GM18868 (cell line): ENCODE measurements around the gene MYO10.
"Not testable (repeated sequence)": the region's sequence is repeated elsewhere in the genome, so short reads cannot be mapped to it uniquely, and the experiment has no call there.

Experiments used
- ATAC-seq: cut with Tn5 transposase; IDR thresholded peaks from one replicate; pipeline ENCODE4 v1.9.1; 2021; ENCODE audit warnings: mild to moderate bottlenecking, moderate library complexity; ENCODE audit not compliant: unreplicated experiment

Gene MYO10

DNA sequence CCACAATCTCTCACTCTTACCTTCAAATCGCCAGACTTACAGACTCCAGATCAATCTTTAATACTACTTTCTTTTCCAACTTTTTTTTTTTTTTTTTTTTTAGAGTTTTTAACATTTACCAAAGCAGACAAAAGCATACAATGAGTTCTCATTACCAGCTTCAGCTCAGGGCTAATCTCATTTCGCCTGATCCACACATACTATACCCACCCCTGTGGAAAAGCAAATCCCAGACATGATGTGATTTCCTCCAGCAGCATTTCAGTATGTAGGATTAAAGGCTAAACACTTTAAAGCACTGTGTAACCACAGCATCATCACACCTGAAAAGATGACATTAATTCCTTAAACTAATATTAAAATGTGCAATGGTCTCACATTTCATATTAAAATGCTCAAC, 180.4 kb downstream of the MYO10 start:
- no peak for ATAC-seq

DNA sequence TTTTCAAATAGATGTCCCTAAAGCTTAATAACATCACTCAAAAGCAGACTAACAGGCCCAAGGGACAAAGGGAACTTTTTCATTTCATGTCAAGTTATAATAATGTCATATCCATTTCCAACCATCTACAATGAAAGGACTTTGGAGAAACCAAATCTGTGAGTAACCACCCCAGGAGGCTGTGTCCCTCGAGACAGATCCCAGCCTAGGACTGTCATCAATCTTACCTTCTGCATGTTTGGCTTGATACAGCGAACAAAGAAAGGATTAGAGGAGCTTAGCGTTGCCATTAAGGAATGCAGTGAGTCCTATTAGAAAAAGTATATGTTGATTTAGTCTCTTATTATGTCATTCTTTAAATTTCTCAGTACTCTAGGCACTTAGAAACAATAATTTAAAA, 181.5 kb downstream of the MYO10 start:
- no peak for ATAC-seq

DNA sequence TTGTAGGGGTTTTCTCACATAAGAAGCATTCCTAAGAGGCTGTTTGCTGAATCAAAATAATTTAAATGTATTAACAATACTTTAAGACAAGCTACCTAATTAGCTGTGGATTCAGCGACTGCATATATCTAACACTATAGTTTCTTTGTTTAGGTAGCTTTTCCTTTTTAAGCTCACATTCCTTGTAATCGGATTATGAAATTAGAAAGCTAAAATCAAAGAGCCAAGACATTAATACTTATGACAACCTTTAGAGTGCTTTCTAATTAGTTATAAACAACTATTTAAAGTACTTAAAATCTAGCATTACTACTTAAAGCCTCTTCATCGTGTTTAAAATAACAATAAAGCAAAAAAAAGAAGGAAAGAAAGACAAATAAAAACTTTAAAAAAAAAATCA, 182.0 kb downstream of the MYO10 start:
- no peak for ATAC-seq

DNA sequence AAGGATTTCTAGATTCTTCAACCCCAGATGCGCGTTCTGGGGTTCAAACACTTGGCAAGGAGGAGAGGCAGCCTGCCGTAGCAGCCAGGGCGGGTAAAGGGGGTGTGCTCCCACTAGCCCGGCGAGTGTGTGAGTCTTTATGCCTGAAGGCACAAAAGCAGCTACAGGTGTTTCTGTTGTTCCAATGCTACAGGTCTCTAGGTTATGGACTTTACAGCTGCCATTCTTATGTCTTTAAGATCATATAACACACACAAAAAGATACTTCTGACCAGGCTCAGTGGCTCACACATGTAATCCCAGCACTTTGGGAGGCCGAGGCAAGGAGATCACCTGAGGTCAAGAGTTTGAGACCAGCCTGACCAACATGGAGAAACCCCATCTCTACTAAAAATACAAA, 185.6 kb downstream of the MYO10 start:
- ATAC-seq: no peak

DNA sequence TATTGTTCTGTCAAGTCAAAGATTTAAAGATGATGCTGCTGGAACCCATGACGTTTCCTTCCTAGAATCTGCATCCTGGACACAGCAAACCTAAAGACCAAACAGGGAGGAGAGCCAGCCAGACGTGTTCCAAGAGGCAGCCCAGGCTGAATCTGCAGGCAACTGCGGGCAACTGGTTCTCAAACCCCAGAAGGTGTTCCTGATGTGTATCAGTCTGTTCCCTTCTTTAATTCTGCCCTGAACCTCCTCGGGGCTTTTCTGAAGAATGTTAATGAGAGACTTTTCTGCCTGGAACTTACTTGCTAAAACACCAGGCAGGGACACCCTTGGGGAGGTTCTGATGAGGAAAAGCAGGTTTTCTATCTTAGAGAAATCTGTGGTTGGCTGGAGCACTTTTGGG, 186.5 kb downstream of the MYO10 start:
- no peak for ATAC-seq

GRCh38 chr5:16744164-16744880, 191.8 kb downstream of the MYO10 start:
- ATAC-seq: no peak

- ATAC-seq: no peak
These were observed 193.2 kb downstream of the MYO10 start for GRCh38 chr5:16742938-16743337.

DNA sequence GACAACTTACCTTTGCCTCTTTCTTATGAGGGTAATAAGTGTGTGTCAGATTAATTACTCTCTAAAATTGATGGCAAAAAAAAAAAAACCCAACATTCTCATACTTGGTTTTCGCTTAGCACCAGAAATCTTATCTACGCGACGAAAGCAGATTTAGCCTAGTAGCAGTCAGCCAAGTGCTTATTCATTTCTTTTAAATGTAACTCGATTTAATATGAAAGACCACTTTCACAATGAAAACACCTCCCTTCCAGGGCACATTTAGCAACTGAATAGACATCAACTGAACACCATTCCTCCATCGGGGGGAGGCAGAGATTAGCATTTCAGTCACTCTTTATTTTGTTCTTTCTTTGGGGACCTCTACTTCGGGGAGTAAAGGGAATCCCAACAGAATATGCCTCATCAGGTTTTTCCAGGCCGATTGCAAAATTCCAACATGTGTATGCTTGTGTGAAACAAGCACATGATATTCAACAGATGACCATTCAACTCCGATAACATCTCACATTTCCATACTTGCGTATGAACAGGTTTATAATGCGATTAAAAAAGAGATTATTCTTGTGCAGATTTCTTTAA, 195.2 kb downstream of the MYO10 start:
- no peak for ATAC-seq

DNA sequence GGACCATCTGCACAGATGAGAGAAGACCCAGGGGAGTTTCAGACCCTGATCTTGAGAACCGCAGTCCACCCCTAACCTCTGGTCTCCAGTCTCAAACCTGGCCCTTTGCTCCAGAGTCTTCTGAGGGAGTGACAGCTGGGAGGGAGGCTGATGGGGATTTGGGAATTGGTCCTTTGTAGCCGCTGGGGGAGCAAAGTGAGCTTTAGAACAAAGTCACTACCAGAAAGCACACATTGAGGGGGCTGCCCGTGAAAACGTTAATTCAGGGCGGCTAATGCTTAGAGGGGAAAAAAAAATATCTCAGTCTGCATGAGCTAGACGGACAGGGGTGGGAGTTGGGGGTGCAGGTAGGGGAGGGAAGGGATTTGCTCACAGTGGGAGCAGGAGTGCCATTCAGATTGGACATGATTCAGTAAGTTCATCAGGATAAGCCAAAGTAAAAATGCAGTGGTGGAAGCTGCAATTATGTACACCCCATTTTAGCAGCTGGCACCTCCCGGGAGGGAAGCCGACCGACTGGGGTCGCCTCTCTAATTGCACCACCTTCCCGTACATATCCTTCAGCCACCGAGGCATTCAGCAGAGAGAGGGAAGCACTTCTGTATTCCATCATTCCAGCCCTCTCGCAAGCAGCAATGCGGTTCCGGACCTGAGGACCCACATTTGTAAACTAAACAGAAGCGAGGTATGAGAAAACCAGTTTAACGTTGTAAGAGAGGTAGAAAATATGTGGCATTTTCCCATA, 195.8 kb downstream of the MYO10 start:
- no peak for ATAC-seq

GRCh38 chr5:16738393-16738792, 197.7 kb downstream of the MYO10 start:
- ATAC-seq: not testable (repeated sequence)

DNA sequence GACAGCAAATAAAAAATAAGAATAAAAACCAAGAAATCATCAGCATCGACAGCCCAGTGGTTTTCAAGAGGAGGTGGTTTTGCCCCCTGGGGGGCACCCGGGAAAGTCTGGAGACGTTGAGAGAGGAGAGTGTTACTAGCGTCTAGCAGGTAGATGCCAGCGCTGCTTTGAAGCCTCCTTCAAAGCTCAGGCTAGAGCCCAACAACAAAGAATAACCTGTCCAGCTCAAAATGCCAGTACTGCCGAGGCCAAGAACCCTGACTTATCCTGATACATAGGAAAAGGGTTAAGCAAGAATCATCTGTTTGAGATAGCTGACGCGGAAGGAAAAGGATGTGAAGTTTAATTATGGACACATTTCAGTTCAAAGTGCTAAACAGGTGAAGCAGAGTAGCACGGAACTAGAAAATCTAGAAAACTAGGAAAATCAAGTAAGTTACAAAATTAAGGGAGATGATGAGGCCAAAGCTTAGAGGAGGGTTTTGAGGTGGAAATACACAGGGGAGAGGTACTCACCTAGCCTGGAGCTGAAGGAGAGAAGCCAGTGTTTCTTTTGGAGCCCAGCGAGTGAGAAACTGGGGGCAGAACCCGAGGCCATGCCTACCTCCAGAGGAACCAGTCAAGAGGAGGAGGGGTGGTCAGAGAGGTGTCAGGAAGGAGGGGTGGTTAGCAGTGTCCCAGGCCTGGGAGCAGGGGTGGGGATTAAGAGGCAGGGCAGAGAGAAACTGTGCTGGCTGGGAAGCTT, 198.3 kb downstream of the MYO10 start:
- no peak for ATAC-seq

DNA sequence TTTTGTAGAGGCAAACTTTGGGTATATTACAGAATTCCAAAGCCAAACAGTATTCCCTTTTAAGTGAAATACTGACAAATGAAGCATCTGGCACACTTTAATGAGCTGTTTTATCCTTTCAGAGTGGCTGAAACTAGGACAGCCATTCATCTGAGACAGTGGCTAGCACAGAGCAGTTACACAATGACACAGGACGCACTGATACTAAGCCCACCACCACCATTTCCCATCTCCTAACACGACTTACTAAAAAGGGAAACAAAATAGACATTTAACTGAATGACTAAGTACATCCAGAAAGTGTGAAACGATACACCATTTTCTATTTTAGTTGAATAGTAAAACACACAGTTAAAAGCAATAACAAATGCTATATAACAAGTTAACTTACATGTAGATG, 198.9 kb downstream of the MYO10 start:
- no peak for ATAC-seq

DNA sequence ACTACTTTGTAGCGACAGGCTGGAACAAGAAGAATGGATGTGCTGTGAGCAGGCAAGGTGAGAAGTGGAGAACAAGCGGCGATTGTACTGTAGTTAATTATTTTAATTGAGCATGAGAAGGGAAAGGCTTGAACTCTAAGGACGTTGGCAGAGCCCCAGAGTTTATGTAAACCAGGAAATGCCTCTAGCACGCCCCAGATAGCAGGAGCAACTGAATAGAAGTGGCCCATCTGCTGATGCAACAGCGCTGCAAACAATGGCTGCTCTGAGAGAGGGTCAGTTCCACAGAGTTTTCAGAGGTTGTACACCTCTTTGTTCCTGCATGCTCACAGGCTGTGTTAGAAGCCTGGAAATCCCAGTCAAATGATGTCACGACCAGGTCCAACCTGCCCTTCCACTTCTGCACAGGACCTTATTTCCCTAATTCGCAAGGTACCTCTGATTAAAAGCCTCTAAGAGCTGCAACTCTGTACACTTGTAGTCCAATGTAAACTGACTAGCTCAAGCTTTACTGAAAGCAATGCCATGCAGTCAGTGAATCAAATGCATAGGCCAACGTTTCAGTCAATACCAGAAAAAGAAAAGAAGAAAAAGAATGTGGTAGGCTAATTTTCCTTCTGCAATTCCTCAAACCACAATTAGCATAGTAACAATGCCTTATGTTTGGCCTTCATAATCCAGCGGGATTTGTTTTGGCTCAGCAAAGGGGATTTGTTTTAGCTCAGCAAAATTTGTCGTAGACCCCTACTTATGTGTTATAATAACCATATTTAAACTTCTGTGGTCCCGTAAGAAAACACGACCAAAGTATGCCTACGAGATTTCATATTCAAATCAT, 199.7 kb downstream of the MYO10 start:
- ATAC-seq: no peak

DNA sequence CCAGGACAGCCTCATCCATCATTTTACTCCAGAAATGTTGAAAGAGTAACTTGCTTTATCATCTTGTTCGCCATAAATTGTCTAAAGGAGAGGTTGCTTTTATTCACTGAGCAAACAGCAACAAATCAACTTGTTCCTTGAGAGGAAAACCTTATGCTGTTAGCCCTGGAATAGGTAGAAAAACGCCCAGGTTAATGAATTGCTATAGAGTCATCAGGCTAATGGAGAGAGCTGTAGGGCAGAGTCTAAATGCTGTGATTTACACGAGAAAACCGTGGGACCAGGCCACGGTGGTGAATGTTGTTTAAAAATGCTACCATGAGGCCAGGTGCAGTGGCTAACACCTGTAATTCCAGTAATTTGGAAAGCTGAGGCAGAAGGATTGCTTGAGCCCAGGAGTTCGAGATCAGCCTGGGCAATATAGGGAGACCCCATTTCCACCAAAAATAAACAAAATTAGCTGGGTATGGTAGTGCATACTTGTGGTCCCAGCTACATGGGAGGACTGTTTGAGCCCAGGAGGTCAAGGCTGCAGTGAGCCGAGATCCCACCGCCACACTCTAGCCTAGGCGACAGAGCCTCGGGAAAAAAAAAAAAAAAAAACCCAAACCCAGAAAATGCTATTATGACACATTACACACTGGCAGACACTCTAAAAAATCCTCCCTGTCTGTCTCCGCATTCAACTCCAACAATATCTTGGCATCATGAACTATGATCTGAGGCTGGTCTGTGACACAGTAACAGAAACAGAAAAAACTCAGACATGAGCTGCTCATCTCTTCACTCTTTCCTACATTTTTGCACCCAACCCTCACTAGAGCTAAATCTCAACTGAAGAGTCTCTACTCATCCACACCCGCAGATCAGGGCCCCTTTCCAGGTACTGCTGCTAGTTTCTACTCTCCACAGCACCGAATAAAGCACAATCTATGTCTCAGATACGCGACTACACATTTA, 200.7 kb downstream of the MYO10 start:
- ATAC-seq: no peak

GRCh38 chr5:16733331-16734006, 202.6 kb downstream of the MYO10 start:
- no peak for ATAC-seq

DNA sequence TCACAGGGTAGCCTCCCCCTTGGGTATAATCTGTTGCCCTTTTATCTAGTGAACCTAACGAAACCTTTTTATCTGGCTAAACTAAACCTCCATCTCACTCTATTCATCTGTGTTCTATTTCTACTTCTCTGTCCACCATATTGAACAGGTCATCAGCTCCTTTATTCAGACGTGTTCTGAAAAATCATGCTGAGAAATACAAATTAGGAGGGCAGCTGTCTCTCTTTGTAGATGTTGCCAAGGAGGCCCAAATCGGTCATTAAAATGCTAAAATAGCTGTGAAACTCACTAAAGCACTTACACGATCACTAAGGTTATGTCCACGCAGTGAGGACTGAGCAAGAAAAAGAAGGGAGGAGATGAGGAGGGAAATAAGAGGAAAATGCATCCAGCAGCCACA, 203.7 kb downstream of the MYO10 start:
- no peak for ATAC-seq

DNA sequence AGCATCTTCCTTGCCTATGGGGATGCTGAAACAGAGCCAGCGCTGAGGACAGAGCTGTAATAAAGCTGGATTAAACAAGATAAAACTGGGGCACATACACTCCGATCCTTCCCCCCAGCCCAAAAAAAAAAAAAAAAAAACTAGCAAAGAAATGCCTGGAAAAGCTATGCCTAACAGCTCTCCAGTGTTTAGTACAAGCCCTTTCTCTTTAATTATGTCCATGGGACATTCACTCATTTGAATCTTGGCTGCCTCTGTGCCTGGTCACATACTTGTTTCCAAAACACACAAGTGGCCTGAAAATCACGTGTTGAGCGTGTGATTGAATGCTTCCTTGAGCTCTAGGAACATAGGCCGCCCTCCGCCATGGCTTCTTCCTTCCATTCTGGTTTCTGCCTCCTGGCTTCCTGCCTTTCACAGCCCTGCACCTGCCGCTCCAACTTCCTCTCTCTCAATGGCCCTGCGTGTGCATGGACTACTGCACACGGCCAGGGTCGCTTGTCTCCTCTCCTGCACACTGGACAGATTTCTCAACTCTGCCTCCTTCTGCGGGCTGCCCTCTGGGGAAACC, 208.2 kb downstream of the MYO10 start:
- no peak for ATAC-seq

- ATAC-seq: no peak
These were observed 209.5 kb downstream of the MYO10 start for GRCh38 chr5:16726538-16726946.

GRCh38 chr5:16725575-16725974, 210.5 kb downstream of the MYO10 start:
- ATAC-seq: no peak
